ENCODE data around the gene TCERG1L. TPM values are rescaled to one million over a fixed set of nuclear protein-coding genes. Genes with fewer than 3 reads are reported as not detected.

Gene TCERG1L
- total and polyA plus RNA-seq, 10 donors: 0.03 to 1.2 (median 0.30) TPM; not detected in 3

DNA sequence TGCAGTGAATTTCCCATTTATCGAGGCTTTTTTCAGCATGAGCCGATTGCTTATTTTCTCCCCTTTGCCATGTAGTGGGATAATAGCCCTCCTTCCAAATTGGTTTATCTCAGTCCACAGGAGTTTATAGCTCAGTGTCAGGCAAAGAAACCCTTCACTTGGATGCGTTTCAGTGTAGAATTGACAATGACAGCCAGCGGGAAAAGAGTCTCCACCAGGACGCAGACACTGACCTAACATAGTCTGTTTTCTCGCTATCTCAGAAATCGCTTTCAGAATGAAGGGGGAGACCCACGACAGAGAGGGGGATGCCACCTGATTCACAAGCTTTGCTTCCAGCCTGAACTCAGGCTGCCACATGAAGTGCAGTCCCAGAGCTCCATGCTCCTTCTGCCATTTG, 43.5 kb upstream of the TCERG1L start:
- intact Hi-C loops (cut with DNase I; ENCODE audit: low total_unique reads): no loop called here
- WGBS, 5 donors: 84 to 89% (median 86%) methylated on average over 8 of the region's 8 CpGs
- no peak overlapping the region for H3K4me3 ChIP-seq
- TF ChIP-seq, protein P1, sequence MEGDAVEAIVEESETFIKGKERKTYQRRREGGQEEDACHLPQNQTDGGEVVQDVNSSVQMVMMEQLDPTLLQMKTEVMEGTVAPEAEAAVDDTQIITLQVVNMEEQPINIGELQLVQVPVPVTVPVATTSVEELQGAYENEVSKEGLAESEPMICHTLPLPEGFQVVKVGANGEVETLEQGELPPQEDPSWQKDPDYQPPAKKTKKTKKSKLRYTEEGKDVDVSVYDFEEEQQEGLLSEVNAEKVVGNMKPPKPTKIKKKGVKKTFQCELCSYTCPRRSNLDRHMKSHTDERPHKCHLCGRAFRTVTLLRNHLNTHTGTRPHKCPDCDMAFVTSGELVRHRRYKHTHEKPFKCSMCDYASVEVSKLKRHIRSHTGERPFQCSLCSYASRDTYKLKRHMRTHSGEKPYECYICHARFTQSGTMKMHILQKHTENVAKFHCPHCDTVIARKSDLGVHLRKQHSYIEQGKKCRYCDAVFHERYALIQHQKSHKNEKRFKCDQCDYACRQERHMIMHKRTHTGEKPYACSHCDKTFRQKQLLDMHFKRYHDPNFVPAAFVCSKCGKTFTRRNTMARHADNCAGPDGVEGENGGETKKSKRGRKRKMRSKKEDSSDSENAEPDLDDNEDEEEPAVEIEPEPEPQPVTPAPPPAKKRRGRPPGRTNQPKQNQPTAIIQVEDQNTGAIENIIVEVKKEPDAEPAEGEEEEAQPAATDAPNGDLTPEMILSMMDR (IDR thresholded peaks at IDR 0.05 in 8 of 11, conservative IDR thresholded peaks at IDR 0.05 in 3 of 11): no peak
- TF ChIP-seq POLR2AphosphoS5 (IDR thresholded peaks at IDR 0.05) (no peak), POLR2A (IDR thresholded peaks at IDR 0.05) (no peak)
- H3K27ac ChIP-seq: no peak overlapping the region
- peaks cover 0 to 33% (median 0%) of the 10 kb centered on the region in 7 donors for H3K27me3 ChIP-seq (replicated peaks in 1 of 7)
- H3K4me1 ChIP-seq: no peaks in the 10 kb centered on the region
- H3K36me3 ChIP-seq: no peaks in the 10 kb centered on the region
- peaks cover 0 to 7% (median 0%) of the 10 kb centered on the region in 8 donors for H3K9me3 ChIP-seq
- DNase-seq: no peak

- Histone ChIP-seq H3K27me3 (replicated peaks in 1 of 7) (peaks cover 0 to 40% (median 0%) of the 10 kb centered on the region in 7 donors), H3K4me1 (no peaks in the 10 kb centered on the region), H3K9me3 (peaks cover 0 to under 1% (median 0%) of the 10 kb centered on the region in 8 donors), H3K36me3 (no peaks in the 10 kb centered on the region), H3K27ac (no peak overlapping the region), H3K4me3 (no peak overlapping the region)
- 60 to 67% (median 65%) methylated on average over 9 of the region's 9 CpGs for WGBS, 5 donors
- intact Hi-C loops (cut with DNase I; ENCODE audit: low total_unique reads): no loop called here
- TF ChIP-seq, protein P1 (IDR thresholded peaks at IDR 0.05 in 8 of 11, conservative IDR thresholded peaks at IDR 0.05 in 3 of 11): no peak
- no peak for TF ChIP-seq POLR2A (IDR thresholded peaks at IDR 0.05)
- no peak for TF ChIP-seq POLR2AphosphoS5 (IDR thresholded peaks at IDR 0.05)
- no peak for DNase-seq
These were observed 42.9 kb upstream of the TCERG1L start for GRCh38 chr10:131354380-131354779.

- TF ChIP-seq, protein P1 (IDR thresholded peaks at IDR 0.05 in 8 of 11, conservative IDR thresholded peaks at IDR 0.05 in 3 of 11): no peak
- TF ChIP-seq POLR2A (IDR thresholded peaks at IDR 0.05): no peak
- TF ChIP-seq POLR2AphosphoS5 (IDR thresholded peaks at IDR 0.05): no peak
- no peaks in the 10 kb centered on the region for H3K4me1 ChIP-seq
- no peaks in the 10 kb centered on the region for H3K9me3 ChIP-seq
- intact Hi-C loops (cut with DNase I; ENCODE audit: low total_unique reads): no loop called here
- no peak for DNase-seq
- no peaks in the 10 kb centered on the region for H3K36me3 ChIP-seq
- WGBS, 5 donors: 83 to 93% (median 86%) methylated on average over 5 to 7 of the region's 7 CpGs
- peaks cover 0 to 36% (median 0%) of the 10 kb centered on the region in 7 donors for H3K27me3 ChIP-seq (replicated peaks in 1 of 7)
- no peak overlapping the region for H3K27ac ChIP-seq
- H3K4me3 ChIP-seq: no peak overlapping the region
These were observed 41.3 kb upstream of the TCERG1L start for GRCh38 chr10:131352765-131353290.

- H3K27me3 ChIP-seq (replicated peaks in 1 of 7): peaks cover 0 to 30% (median 0%) of the 10 kb centered on the region in 7 donors
- WGBS, 5 donors: 71 to 81% (median 72%) methylated on average over 10 of the region's 10 CpGs
- H3K4me3 ChIP-seq: no peak overlapping the region
- no peaks in the 10 kb centered on the region for H3K4me1 ChIP-seq
- no peaks in the 10 kb centered on the region for H3K36me3 ChIP-seq
- no peaks in the 10 kb centered on the region for H3K9me3 ChIP-seq
- DNase-seq: no peak
- no peak overlapping the region for H3K27ac ChIP-seq
- intact Hi-C loops (cut with DNase I; ENCODE audit: low total_unique reads): no loop called here
- no peak for TF ChIP-seq POLR2AphosphoS5 (IDR thresholded peaks at IDR 0.05)
- TF ChIP-seq, protein P1 (IDR thresholded peaks at IDR 0.05 in 8 of 11, conservative IDR thresholded peaks at IDR 0.05 in 3 of 11): no peak
- no peak for TF ChIP-seq POLR2A (IDR thresholded peaks at IDR 0.05)
These were observed 39.1 kb upstream of the TCERG1L start for GRCh38 chr10:131350660-131351059.
